GM12878 (cell line): ENCODE measurements around the gene METTL27. TPM values are rescaled to one million over a fixed set of nuclear protein-coding genes. Genes with fewer than 3 reads are reported as not detected.

Experiments
- ATAC-seq: fragments of 200-7000 bp; cut with Tn5 transposase; 3 replicates; pipeline ENCODE4 v1.9.1; 2020; ENCODE audit warnings: mild to moderate bottlenecking, moderate library complexity
- BruUV-seq: library from RNA; stranded (reverse); fragments of 400-500 nt; replicated peaks from 2 replicates; lab custom pipeline; 2021; lab: Mats Ljungman, UMichigan
- CTCF ChIA-PET: fragments of 300-600 bp; sonication (Branson Sonifier 250); formaldehyde crosslinking; extraction: SDS; loops from one replicate; lab custom pipeline; 2021; ENCODE audit warnings: inconsistent platforms; lab: Yijun Ruan, JAX
- POLR2A ChIA-PET: fragments of 350-600 bp; formaldehyde crosslinking; extraction: SDS; loops from one replicate; lab custom pipeline; 2021; ENCODE audit warnings: inconsistent platforms; lab: Charles Lee
- RAD21 ChIA-PET: fragments of 300-600 bp; sonication (Branson Sonifier 250); formaldehyde crosslinking; loops from one replicate; lab custom pipeline; 2023; ENCODE audit warnings: antibody characterized with exemption; ENCODE audit not compliant: unreplicated experiment; lab: Charles Lee
- SMC1A ChIA-PET: fragments of 300-600 bp; sonication (Branson Sonifier 250); formaldehyde crosslinking; loops from one replicate; lab custom pipeline; 2023; ENCODE audit not compliant: unreplicated experiment, uncharacterized antibody; lab: Charles Lee
- DNase-seq: peaks from one replicate; pipeline ENCODE4 v3.0.0-alpha.2; 2011; ENCODE audit warnings: low read depth, low spot score
- FAIRE-seq: peaks from 3 replicates; lab custom pipeline; 2011; peaks lifted over from hg19 to GRCh38; lab: Jason Lieb, UNC
- H2AFZ ChIP-seq: 2 replicates; pipeline ENCODE4 v1.6.0; 2011; ENCODE audit warnings: low read depth, low read length, control low read depth; ENCODE audit not compliant: control insufficient read depth
- H3K27ac ChIP-seq: 2 replicates; pipeline ENCODE4 v1.5.1; 2011; ENCODE audit warnings: control low read depth; ENCODE audit not compliant: control insufficient read depth, insufficient read depth
- H3K27me3 ChIP-seq, 2 experiments: replicated peaks in 1 of 2; 2 replicates each; pipeline versions ENCODE4 v1.6.0 to v1.6.1; 2011; ENCODE audit warnings: low read length in 1 of 2; ENCODE audit not compliant: control insufficient read depth in 2 of 2, insufficient read depth in 2 of 2
- H3K36me3 ChIP-seq, 2 experiments: 2 replicates each; pipeline ENCODE4 v1.5.1; 2011; ENCODE audit warnings: low read length in 1 of 2; ENCODE audit not compliant: control insufficient read depth in 2 of 2, insufficient read depth in 2 of 2
- H3K4me1 ChIP-seq: 2 replicates; pipeline ENCODE4 v1.6.1; 2011; ENCODE audit warnings: mild to moderate bottlenecking, low read length, moderate library complexity, mixed read lengths; ENCODE audit not compliant: control insufficient read depth, insufficient read depth
- H3K4me2 ChIP-seq: 2 replicates; pipeline ENCODE4 v1.6.0; 2011; ENCODE audit warnings: control low read depth; ENCODE audit not compliant: control insufficient read depth, insufficient read depth
- H3K4me3 ChIP-seq: fragments of 200-600 bp; sonication (generic); 2 replicates; pipeline ENCODE4 v1.5.1; 2016
- H3K79me2 ChIP-seq: 2 replicates; pipeline ENCODE4 v1.6.0; 2011; ENCODE audit warnings: low read length; ENCODE audit not compliant: control insufficient read depth, insufficient read depth
- H3K9ac ChIP-seq: 2 replicates; pipeline ENCODE4 v1.8.0; 2011; ENCODE audit warnings: low read length, control low read depth, mixed read lengths; ENCODE audit not compliant: control insufficient read depth, insufficient read depth
- H3K9me3 ChIP-seq: replicated peaks from 3 replicates; pipeline ENCODE4 v1.5.1; 2011; ENCODE audit warnings: mild to moderate bottlenecking, low read length; ENCODE audit not compliant: control insufficient read depth, insufficient read depth
- H4K20me1 ChIP-seq: 2 replicates; pipeline ENCODE4 v1.6.0; 2011; ENCODE audit not compliant: control insufficient read depth, insufficient read depth
- HDGF ChIP-seq: fragments of 450-650 bp; IDR thresholded peaks from 2 replicates; pipeline ENCODE4 v1.6.1; 2016; ENCODE audit warnings: antibody characterized with exemption
- IKZF2 ChIP-seq, 2 experiments: fragments of 450-650 bp; IDR thresholded peaks; 2 replicates each; pipeline ENCODE4 v1.6.1; 2017; ENCODE audit warnings: mild to moderate bottlenecking in 2 of 2, moderate library complexity in 2 of 2
- PAX5 ChIP-seq: IDR thresholded peaks from 2 replicates; pipeline ENCODE4 v1.6.1; 2011; ENCODE audit warnings: low read depth, low read length, borderline replicate concordance
- SRF ChIP-seq, 2 experiments: IDR thresholded peaks; 2 replicates each; pipeline ENCODE4 v1.6.1; 2011; ENCODE audit warnings: low read depth in 2 of 2, low read length in 2 of 2, mild to moderate bottlenecking in 1 of 2, moderate library complexity in 1 of 2
- ZBED1 ChIP-seq: IDR thresholded peaks from 2 replicates; pipeline ENCODE4 v1.6.1; 2016; ENCODE audit warnings: borderline replicate concordance
- ZNF384 ChIP-seq: IDR thresholded peaks from 2 replicates; pipeline ENCODE4 v1.6.1; 2012; ENCODE audit warnings: low read depth, mild to moderate bottlenecking, low read length, improper control_type of control experiment, borderline replicate concordance
- ZZZ3 ChIP-seq: IDR thresholded peaks from 2 replicates; pipeline ENCODE4 v1.6.1; 2011; ENCODE audit warnings: low read depth; ENCODE audit not compliant: control insufficient read depth, insufficient read length
- WGBS: methylation state at CpG from one replicate; pipeline ENCODE4 v1.1.6; 2016; ENCODE audit warnings: low lambda C conversion rate; ENCODE audit not compliant: insufficient replicate concordance, insufficient coverage; ENCODE audit errors: missing lambda C conversion rate; 5-methylcytosine and 5-hydroxymethylcytosine counted together
- in situ Hi-C: fragments of 300-500 bp; cut with MboI; formaldehyde crosslinking; loops from 9 replicates; pipeline ENCODE4 v1.14.3; 2018; ENCODE audit warnings: mixed read lengths
- intact Hi-C: fragments of 100-400 bp; cut with micrococcal nuclease; formaldehyde crosslinking; loops from one replicate; pipeline ENCODE4 v1.14.2; 2022; ENCODE audit not compliant: unreplicated experiment
- polyA plus RNA-seq, 11 experiments: library from polyadenylated mRNA; depleted of rRNA in 4 of 11; unstranded in 6 of 11; stranded (reverse) in 5 of 11; fragments of >200 nt; fragmentation: Nextera tagmentation in 4 of 11; fragmentation: Illumina TruSeq in 1 of 11; extraction: Ambion mirVana in 4 of 11; extraction: Trizol in 1 of 11; gene quantifications; 1 replicate in 1 of 11; 2 replicates in 10 of 11; pipeline versions ENCODE4 v1.2.1 to v1.2.3, GENCODE V29; 2011 to 2016; ENCODE audit warnings: inconsistent platforms in 2 of 11, missing spikeins in 2 of 11, low read depth in 1 of 11
- total RNA-seq, 4 experiments: library from RNA; depleted of rRNA in 3 of 4; stranded (reverse); fragments of >200 nt in 3 of 4; fragmentation: Illumina TruSeq in 1 of 4; extraction: Trizol in 1 of 4; gene quantifications; 2 replicates each; pipeline versions ENCODE4 v1.2.1 to v1.2.3, GENCODE V29; 2013 to 2021
- TF ChIP-seq, protein P1 (sequence below): fragments of 450-650 bp; IDR thresholded peaks from 2 replicates; pipeline ENCODE4 v1.6.1; 2016; ENCODE audit warnings: mild to moderate bottlenecking
- TF ChIP-seq, protein P2 (sequence below): fragments of 450-650 bp; IDR thresholded peaks from 2 replicates; pipeline ENCODE4 v1.6.1; 2017; ENCODE audit warnings: mild to moderate bottlenecking, moderate library complexity

METTL27 gene
- total and polyA plus RNA-seq, 10 of the 15 experiments (the other 5 are each of a cell fraction or from before 2014, with no cell fraction given), result 0.10 to 3.4 (median 0.68) TPM

DNA sequence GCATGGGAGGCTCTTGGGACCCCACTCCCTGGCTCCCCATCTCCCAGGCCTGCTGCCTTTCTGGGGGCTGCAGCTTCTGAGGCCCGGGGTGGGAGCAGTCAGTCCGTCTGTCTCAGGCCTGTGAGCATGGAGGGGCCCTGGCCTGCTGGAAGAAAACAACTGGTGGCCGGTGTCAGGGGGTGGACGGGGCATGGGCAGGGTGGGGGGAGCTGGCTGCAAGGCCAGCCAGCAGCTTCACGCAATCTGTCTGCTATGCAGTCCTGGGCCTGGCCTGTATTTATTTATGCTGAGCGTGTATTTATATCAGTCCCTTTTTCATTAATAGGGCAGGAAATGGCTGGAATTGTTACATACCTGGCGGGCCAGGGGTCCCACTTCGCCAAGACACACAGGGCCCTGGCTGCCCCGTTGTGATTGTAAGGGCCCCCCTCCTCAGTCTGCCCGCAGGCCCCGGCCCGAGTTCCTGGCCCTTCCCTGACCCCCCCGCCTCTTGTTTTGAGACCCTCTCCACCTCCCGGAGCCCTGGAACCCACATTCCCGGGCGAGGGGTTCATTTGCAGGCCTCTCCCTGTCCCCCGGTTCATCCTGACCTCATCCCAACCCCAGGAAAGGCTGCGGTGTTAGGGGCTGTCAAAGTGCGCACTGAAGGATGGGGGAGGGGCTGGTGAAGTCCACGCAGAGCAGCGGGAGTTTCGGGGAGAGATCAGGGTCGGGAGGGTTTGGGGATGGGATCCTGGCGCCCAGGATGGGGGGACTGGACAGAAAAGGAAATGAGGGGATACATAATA, 26.9 kb upstream of the METTL27 start:
- no TSS peak for BruUV-seq
- no peaks in the 10 kb centered on the region for H4K20me1 ChIP-seq
- ChIA-PET SMC1A (no interaction called here), POLR2A (no interaction called here), CTCF (interaction anchor here (0.9 kb wide), 1 partner anchor 156 kb away, joined by 3 read pairs; no protein-coding TSS in a partner anchor)
- 31% methylated on average over 23 of the region's 24 CpGs for WGBS
- no peak for DNase-seq
- no peak overlapping the region for H3K4me3 ChIP-seq
- ATAC-seq, result no peak
- in situ Hi-C loops, result loop anchor here (5.0 kb wide), 1 partner anchor 153 kb away; no protein-coding TSS in a partner anchor
- H3K9me3 ChIP-seq, result no peaks in the 10 kb centered on the region
- no peak overlapping the region for H3K27ac ChIP-seq
- FAIRE-seq, result no peak
- H3K79me2 ChIP-seq, result no peaks in the 10 kb centered on the region
- H3K36me3 ChIP-seq, result no peaks in the 10 kb centered on the region
- no peaks in the 10 kb centered on the region for H3K27me3 ChIP-seq
- no peak for TF ChIP-seq SRF (IDR thresholded peaks at IDR 0.05; ENCODE audit: low read depth in 2 of 2, low read length in 2 of 2)
- no peak for TF ChIP-seq PAX5
- TF ChIP-seq, protein P1, sequence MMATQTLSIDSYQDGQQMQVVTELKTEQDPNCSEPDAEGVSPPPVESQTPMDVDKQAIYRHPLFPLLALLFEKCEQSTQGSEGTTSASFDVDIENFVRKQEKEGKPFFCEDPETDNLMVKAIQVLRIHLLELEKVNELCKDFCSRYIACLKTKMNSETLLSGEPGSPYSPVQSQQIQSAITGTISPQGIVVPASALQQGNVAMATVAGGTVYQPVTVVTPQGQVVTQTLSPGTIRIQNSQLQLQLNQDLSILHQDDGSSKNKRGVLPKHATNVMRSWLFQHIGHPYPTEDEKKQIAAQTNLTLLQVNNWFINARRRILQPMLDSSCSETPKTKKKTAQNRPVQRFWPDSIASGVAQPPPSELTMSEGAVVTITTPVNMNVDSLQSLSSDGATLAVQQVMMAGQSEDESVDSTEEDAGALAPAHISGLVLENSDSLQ, result no peak
- no peak for TF ChIP-seq IKZF2 (IDR thresholded peaks at IDR 0.05)
- TF ChIP-seq, protein P2, sequence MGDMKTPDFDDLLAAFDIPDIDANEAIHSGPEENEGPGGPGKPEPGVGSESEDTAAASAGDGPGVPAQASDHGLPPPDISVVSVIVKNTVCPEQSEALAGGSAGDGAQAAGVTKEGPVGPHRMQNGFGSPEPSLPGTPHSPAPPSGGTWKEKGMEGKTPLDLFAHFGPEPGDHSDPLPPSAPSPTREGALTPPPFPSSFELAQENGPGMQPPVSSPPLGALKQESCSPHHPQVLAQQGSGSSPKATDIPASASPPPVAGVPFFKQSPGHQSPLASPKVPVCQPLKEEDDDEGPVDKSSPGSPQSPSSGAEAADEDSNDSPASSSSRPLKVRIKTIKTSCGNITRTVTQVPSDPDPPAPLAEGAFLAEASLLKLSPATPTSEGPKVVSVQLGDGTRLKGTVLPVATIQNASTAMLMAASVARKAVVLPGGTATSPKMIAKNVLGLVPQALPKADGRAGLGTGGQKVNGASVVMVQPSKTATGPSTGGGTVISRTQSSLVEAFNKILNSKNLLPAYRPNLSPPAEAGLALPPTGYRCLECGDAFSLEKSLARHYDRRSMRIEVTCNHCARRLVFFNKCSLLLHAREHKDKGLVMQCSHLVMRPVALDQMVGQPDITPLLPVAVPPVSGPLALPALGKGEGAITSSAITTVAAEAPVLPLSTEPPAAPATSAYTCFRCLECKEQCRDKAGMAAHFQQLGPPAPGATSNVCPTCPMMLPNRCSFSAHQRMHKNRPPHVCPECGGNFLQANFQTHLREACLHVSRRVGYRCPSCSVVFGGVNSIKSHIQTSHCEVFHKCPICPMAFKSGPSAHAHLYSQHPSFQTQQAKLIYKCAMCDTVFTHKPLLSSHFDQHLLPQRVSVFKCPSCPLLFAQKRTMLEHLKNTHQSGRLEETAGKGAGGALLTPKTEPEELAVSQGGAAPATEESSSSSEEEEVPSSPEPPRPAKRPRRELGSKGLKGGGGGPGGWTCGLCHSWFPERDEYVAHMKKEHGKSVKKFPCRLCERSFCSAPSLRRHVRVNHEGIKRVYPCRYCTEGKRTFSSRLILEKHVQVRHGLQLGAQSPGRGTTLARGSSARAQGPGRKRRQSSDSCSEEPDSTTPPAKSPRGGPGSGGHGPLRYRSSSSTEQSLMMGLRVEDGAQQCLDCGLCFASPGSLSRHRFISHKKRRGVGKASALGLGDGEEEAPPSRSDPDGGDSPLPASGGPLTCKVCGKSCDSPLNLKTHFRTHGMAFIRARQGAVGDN, result no peak
- no peak for TF ChIP-seq ZNF384
- no peak for TF ChIP-seq ZZZ3
- TF ChIP-seq ZBED1, result no peak
- TF ChIP-seq HDGF, result no peak
- TF ChIP-seq, all 136 proteins: peak for 0
- RAD21 ChIA-PET, result no interaction called here
- H2AFZ ChIP-seq, result no peak overlapping the region
- H3K4me1 ChIP-seq, result no peaks in the 10 kb centered on the region
- H3K4me2 ChIP-seq, result no peak overlapping the region
- no peak overlapping the region for H3K9ac ChIP-seq
- intact Hi-C loops, result loop anchor here (2.0 kb wide), 1 partner anchor 110 kb away; no protein-coding TSS in a partner anchor
